AG09319 (cell line): Measurements from ENCODE around the gene SEMA4D.

Experiments used
- DNase-seq: peaks from one replicate; pipeline ENCODE4 v3.0.0-alpha.2; 2010; ENCODE audit warnings: low read depth; ENCODE audit errors: extremely low read depth
- TF ChIP-seq, protein P1 (sequence below): IDR thresholded peaks from 2 replicates; pipeline ENCODE4 v1.5.1; 2011; ENCODE audit warnings: low read depth, mild to moderate bottlenecking, inconsistent platforms, low read length, moderate library complexity

SEMA4D gene

DNA sequence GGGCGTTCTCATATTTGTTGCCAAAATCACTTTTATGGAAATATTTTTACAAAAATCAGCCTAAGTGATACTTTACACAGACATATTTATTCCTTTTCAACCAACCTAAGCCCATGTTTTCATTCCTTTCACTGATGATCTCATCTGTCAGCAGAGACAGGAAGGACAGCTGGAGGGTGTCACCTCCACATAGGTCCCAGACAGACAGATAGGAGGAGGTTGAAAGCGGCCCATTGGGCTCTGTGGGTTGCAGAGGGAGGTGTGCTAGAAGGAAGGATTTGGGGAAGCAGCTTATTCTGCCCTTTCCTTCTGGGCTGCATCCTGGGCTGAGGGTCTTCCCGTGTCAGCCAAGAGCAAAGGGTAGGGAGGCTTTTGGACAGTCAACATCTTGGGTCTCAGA lies 26.0 kb upstream of the SEMA4D start:
- no peak for DNase-seq
- TF ChIP-seq, protein P1, sequence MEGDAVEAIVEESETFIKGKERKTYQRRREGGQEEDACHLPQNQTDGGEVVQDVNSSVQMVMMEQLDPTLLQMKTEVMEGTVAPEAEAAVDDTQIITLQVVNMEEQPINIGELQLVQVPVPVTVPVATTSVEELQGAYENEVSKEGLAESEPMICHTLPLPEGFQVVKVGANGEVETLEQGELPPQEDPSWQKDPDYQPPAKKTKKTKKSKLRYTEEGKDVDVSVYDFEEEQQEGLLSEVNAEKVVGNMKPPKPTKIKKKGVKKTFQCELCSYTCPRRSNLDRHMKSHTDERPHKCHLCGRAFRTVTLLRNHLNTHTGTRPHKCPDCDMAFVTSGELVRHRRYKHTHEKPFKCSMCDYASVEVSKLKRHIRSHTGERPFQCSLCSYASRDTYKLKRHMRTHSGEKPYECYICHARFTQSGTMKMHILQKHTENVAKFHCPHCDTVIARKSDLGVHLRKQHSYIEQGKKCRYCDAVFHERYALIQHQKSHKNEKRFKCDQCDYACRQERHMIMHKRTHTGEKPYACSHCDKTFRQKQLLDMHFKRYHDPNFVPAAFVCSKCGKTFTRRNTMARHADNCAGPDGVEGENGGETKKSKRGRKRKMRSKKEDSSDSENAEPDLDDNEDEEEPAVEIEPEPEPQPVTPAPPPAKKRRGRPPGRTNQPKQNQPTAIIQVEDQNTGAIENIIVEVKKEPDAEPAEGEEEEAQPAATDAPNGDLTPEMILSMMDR: no peak

DNA sequence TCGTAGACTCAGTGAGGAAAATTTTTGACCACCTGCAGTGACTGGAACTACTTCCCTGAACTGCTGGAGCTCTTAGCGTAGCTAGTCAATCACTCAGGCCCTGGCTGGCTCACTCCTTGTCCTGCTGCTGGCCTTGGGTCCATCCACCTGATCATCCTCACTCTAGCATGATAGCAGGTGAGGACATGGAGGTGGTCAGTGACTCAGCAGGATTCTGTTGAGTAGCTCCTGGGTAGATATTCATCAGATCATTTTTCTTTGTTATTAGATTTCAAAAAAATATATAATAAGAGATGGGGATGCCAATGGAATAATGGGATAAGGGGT lies 25.0 kb upstream of the SEMA4D start:
- TF ChIP-seq, protein P1: no peak

DNA sequence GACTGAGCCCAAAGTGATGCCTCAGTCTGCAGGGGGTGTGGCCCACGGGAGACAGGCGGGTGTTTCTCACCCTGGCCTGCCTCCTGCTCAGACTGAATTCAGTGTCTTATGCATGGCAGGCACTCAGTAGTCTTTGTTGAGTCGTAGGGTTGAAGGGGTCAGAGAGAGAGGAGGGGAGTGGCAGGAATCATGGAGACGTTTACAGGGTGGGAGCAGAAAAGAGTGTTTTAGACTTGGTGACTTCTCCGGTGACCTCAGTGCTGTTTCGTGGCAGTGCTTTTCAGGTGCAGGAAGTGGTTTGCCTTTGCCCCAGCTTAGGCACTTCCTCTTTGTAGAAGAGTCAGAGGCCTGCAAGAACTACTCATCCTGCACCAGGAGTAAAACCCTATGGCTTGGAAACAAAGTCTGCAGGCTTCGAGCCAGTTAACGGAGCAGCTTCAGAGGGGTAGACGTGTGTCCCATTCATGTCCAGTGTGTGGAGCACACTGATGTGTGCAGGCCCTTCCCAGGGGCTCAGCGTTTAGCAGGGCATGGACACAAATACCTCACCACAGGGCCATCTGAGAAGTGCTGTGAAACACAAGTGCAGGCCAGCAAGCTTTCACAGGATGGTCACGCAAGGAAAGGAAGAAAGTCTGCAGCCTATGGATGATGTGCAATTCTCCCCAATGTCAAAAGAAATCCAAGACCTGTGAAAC lies 24.5 kb upstream of the SEMA4D start:
- DNase-seq: no peak
- TF ChIP-seq, protein P1: no peak

More for the DNA sequence above, 25.0 kb upstream of the SEMA4D start:
- DNase-seq: no peak

DNA sequence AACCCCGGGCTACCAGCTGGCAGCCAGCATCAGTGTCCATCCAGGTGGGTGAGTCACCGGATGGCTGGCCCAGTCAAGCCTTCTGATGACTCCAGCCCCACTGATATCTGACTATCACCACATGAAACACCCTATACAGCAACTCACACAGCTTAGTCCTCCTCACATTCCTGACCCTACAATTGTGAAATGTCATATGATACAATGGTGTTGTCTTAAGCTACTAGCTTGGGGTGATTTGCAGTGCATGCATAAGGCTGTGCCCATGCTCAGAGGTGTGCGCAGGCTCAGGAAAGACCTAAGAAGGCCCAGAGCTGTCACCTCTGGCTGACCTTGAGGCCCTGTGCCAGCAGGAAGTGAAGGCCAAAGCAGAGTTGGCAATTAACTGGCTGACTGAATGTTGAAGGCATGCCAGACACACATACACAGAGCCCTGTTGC lies 21.5 kb upstream of the SEMA4D start:
- TF ChIP-seq, protein P1: no peak
- peak; percentile 5 for DNase-seq

DNA sequence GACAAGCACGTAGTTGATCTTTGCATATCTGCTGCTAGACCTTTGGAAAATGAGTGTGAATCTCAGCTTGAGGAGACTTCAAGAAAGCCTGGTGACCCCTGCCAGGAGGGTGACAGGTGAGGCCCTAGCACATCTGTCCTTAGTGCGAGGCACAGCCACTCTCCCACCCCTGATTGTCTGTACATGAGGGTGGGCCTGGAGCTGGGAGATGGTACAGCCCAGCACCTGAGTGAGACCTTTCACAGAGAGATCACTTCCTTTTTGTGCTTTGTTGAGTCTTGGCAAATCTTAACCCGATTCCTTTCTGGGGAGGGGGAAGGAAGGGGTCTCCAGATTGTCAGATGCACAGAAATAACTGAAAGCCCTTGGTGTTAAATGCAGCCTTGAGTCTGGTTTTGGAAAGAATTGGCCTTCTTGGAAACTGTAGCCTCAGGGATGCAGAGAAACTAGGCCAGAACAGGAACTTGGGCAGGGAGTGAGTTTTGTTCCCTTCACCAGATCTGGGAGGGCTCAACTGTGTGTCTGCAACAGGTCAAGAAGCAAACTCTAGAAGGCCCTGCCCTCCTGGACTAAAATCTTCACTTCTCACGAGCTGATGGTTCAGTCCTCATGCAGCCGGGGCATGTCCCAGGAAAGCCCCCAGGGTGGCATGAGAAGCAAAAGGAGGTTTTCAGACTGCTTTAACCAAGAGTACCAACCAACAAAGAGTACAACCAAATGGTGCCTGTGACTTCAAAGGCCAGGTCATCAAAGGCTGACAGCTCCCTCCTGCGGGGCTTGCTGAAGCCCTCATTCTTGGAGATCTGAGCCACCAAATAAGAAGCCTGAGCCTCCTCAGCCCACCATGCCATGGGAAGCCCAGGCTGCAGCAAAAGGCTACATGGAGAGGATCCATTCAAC lies 20.8 kb upstream of the SEMA4D start:
- no peak for DNase-seq
- TF ChIP-seq, protein P1: no peak

DNA sequence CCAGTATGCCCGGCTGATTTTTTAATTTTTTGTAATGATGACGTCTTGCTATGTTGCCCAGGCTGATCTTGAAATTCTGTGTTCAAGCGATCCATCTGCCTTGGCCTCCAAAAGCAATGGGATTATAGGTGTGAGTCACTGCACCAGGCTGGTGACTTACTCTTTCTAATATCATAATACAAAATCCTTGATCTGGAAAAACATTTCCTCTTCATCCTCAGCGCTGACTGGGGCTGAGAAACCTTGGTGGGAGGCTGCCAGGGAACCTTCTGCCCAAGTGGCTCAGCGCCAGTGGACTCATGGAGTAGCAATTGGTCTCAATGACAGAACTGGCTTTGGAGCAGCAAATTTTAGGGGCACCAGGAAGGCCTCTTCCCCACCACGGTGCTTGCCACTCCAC lies 17.5 kb upstream of the SEMA4D start:
- DNase-seq: no peak
- TF ChIP-seq, protein P1: no peak

DNA sequence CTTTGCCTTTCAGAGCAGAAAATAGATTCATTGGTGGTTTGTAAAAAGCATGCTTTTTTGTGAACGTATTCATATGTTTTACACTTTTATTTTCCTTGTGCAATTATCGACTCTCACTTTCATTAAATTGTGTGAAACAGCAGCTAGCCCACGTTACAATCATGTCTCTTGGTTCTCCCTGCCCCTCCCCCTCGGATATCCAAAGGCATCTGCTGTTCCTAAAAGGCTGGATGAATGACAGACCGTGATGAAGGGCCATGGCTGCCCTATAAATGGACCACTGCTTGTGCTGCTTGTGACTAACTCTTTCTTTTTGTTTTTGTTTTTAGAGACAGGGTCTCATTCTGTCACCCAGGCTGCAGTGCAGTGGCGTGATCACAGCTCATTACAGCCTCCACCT lies 17.0 kb upstream of the SEMA4D start:
- TF ChIP-seq, protein P1: no peak
- no peak for DNase-seq
